Upper lobe of left lung (tissue), 6 donors: ENCODE data around the gene CTDP1. TPM values are rescaled to one million over a fixed set of nuclear protein-coding genes. Genes with fewer than 3 reads are reported as not detected.

Experiments
- ATAC-seq, 2 donors: fragments of 200-7000 bp; cut with Tn5 transposase; one replicate each; pipeline ENCODE4 v1.9.1; 2022; ENCODE audit warnings: mild to moderate bottlenecking in 2 of 2, moderate library complexity in 2 of 2; ENCODE audit not compliant: low FRiP score in 2 of 2
- DNase-seq, 2 donors: peaks; one replicate each; pipeline ENCODE4 v3.0.0-alpha.2; 2019 to 2020
- H3K27ac ChIP-seq, 4 donors: fragments of 200-600 bp; sonication (generic); one replicate each; pipeline ENCODE4 v1.5.1; 2016 to 2019
- H3K27me3 ChIP-seq, 4 donors: fragments of 200-600 bp; sonication (generic); one replicate each; pipeline ENCODE4 v1.5.1; 2017 to 2019
- H3K36me3 ChIP-seq, 4 donors: fragments of 200-600 bp; sonication (generic); one replicate each; pipeline ENCODE4 v1.5.1; 2016 to 2019
- H3K4me1 ChIP-seq, 4 donors: fragments of 200-600 bp; sonication (generic); one replicate each; pipeline ENCODE4 v1.5.1; 2018 to 2019
- H3K4me3 ChIP-seq, 4 donors: fragments of 200-600 bp; sonication (generic); one replicate each; pipeline ENCODE4 v1.5.1; 2017 to 2019; ENCODE audit warnings: mild to moderate bottlenecking in 2 of 4, moderate library complexity in 1 of 4
- H3K9me3 ChIP-seq, 4 donors: fragments of 200-600 bp; sonication (generic); one replicate each; pipeline ENCODE4 v1.5.1; 2018 to 2019
- EP300 ChIP-seq, 4 donors: sonication (generic); formaldehyde crosslinking; IDR thresholded peaks; one replicate each; pipeline ENCODE4 v1.5.1; 2017; ENCODE audit warnings: antibody characterized with exemption in 4 of 4, control low read depth in 2 of 4
- POLR2A ChIP-seq, 4 donors: fragments of 450-650 bp; IDR thresholded peaks; one replicate each; pipeline ENCODE4 v1.5.1; 2016 to 2017; ENCODE audit warnings: antibody characterized with exemption in 4 of 4, mild to moderate bottlenecking in 2 of 4
- POLR2AphosphoS5 ChIP-seq, 2 donors: sonication (generic); formaldehyde crosslinking; IDR thresholded peaks; one replicate each; pipeline ENCODE4 v1.5.1; 2017; ENCODE audit warnings: antibody characterized with exemption in 2 of 2
- WGBS, 2 donors: methylation state at CpG; one replicate each; pipeline ENCODE4 v1.1.5; 2017 to 2018; 5-methylcytosine and 5-hydroxymethylcytosine counted together
- total RNA-seq, 6 donors: library from RNA; depleted of rRNA in 4 of 6; stranded (reverse); fragments of >200 nt in 4 of 6; gene quantifications; one replicate each; pipeline versions ENCODE4 v1.1.0 to v1.2.1, GENCODE V29; 2016 to 2021
- TF ChIP-seq, protein P1 (sequence below), 6 experiments: fragments of 450-650 bp in 4 of 6; fragments of 200-600 bp in 2 of 6; sonication (generic) in 2 of 6; IDR thresholded peaks; one replicate each; pipeline ENCODE4 v1.5.1; 2016 to 2019; ENCODE audit warnings: antibody characterized with exemption in 6 of 6
- donor health status: DM: no; HTN: no; CAD: no; lungs with moderate emphysema.
- donor health status: DM: no; HTN: yes; CAD: no; lungs with severe emphysema.

Gene CTDP1
- total RNA-seq, 6 donors from 2014 or later, result 21.3 to 44.7 (median 29.7) TPM

DNA sequence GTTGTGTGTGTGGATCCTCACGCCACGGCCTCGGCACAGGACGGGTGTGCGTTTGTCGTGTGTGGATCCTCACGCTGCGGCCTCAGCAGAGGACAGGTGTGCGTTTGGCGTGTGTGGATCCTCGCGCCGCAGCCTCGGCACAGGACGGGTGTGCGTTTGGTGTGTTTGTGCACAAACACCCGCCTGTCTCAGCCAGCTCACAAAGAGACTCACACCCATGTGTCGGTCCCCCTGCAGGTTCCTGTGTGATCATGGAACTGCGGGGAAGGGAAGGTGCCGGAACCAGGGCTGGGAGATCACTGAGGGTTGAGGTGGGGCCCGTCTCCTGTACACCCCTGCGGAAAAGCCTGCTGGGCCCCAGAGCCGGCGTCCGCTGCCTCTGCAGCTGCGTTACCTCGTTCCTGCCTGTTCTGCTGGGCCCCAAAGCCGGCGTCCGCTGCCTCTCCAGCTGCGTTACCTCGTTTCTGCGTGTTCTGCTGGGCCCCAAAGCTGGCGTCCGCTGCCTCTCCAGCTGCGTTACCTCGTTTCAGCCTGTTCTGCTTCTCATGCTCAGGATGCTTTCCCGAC lies 53.6 kb downstream of the CTDP1 start:
- H3K27me3 ChIP-seq, result no peaks in the 10 kb centered on the region
- DNase-seq, result peak in 1 of 2 donors; percentile 75
- ATAC-seq, result no peak
- no peak overlapping the region for H3K27ac ChIP-seq
- peaks cover 44 to 95% (median 81%) of the 10 kb centered on the region in 4 donors for H3K36me3 ChIP-seq
- peaks cover 0 to 50% (median 34%) of the 10 kb centered on the region in 4 donors for H3K9me3 ChIP-seq
- H3K4me3 ChIP-seq, result no peak overlapping the region
- 93 to 94% methylated on average over 21 to 38 of the region's 38 CpGs for WGBS, 2 donors
- TF ChIP-seq POLR2AphosphoS5 (IDR thresholded peaks at IDR 0.05) (no peak), EP300 (IDR thresholded peaks at IDR 0.05) (no peak), POLR2A (IDR thresholded peaks at IDR 0.05) (no peak)
- TF ChIP-seq, protein P1, sequence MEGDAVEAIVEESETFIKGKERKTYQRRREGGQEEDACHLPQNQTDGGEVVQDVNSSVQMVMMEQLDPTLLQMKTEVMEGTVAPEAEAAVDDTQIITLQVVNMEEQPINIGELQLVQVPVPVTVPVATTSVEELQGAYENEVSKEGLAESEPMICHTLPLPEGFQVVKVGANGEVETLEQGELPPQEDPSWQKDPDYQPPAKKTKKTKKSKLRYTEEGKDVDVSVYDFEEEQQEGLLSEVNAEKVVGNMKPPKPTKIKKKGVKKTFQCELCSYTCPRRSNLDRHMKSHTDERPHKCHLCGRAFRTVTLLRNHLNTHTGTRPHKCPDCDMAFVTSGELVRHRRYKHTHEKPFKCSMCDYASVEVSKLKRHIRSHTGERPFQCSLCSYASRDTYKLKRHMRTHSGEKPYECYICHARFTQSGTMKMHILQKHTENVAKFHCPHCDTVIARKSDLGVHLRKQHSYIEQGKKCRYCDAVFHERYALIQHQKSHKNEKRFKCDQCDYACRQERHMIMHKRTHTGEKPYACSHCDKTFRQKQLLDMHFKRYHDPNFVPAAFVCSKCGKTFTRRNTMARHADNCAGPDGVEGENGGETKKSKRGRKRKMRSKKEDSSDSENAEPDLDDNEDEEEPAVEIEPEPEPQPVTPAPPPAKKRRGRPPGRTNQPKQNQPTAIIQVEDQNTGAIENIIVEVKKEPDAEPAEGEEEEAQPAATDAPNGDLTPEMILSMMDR (IDR thresholded peaks at IDR 0.05), result no peak
- H3K4me1 ChIP-seq, result no peaks in the 10 kb centered on the region

DNA sequence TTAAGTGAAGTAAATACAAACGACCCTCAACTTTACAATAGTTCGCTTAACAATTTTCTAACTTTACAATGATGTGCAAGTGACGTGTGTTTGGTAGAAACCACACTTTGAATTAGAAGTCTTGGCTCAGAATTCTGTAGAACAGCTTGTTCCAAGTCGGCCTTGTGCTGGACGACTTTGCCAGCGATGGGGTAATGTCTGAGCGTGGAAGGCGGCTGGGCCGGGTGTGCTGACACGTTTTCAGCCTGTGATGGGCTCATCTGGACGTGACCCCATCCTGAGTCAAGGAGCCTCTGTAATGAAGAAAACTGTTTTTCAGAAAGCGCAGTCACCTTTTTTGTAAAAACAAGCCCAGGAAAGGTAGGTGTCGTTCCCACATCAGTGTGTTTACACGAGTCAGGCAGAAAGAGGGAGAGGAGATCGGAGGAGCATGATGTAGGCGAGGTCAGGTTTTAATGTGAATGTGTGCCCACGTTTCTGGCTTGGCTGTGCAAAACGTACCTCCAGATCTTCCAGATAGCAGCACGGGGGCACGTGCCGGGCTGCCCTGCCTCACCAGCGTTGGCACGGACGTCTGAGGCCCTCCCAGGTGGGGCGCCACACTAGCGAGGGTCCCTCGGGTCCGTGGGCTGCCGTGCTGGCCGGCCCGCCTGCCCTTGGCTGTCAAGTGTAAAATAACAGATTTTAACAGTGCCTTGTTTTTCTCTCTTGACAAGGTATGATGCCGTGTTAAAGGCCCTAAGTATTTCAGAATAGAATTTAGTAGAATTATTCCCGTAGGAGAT lies 54.6 kb downstream of the CTDP1 start:
- H3K9me3 ChIP-seq, result peaks cover 0 to 47% (median 32%) of the 10 kb centered on the region in 4 donors
- 76 to 84% methylated on average over 24 to 33 of the region's 33 CpGs for WGBS, 2 donors

DNA sequence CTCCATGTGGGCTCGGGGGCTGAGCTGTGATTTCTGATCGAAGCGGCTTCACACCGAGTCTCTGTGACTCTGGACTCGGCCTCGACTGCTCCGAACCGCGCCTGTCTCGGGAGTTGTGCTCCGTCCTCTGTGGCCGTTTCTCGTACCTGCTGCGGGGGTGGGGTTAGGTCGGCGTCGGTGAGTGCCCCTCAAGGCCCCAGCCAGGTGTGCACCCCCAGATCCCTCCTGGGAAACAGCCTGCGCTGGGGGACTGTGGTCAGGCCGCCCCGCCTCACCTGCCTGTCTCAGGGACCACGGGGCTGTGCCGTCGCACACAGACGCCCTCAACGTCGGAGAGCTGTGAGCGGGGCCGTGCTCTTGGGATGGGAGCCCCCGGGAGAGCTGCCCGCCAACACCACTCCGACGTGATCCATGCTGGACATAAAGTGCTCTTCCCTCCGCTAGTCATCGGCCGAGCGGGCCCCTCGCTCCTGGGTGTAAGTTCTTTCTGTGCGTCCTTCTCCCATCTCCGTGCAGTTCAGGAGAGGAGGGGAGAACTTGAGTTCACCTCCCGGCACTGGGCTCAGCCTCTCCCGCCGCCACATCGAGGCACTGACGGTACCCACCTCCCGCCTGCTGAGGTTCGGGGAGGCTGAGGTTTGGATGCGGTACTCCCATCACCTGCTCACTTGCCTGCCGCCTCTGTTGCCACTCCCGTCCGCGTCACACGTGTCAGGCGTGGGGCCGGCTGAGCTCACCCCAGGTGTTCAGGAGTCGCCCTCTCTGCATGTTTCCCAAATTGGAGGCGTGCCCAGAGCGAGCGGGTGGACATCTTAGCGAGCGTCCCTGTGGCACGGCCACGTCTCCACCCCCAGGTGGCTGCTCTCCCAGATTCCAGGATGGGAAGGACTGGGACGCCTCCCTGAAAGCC lies 55.7 kb downstream of the CTDP1 start:
- no peaks in the 10 kb centered on the region for H3K4me1 ChIP-seq
- H3K36me3 ChIP-seq, result peaks cover 35 to 88% (median 73%) of the 10 kb centered on the region in 4 donors
- TF ChIP-seq EP300 (IDR thresholded peaks at IDR 0.05), result no peak
- TF ChIP-seq, protein P1 (IDR thresholded peaks at IDR 0.05), result no peak
- TF ChIP-seq POLR2A (IDR thresholded peaks at IDR 0.05), result no peak
- TF ChIP-seq POLR2AphosphoS5 (IDR thresholded peaks at IDR 0.05), result no peak
- no peak overlapping the region for H3K4me3 ChIP-seq
- ATAC-seq, result no peak
- 96 to 98% methylated on average over 37 to 60 of the region's 63 CpGs for WGBS, 2 donors
- no peak overlapping the region for H3K27ac ChIP-seq
- peaks cover 0 to 46% (median 31%) of the 10 kb centered on the region in 4 donors for H3K9me3 ChIP-seq
- H3K27me3 ChIP-seq, result no peaks in the 10 kb centered on the region
- DNase-seq, result peak in 1 of 2 donors; percentile 77

More for the DNA sequence above, 54.6 kb downstream of the CTDP1 start:
- Histone ChIP-seq H3K4me3 (no peak overlapping the region), H3K27me3 (no peaks in the 10 kb centered on the region), H3K4me1 (no peaks in the 10 kb centered on the region), H3K27ac (no peak overlapping the region), H3K36me3 (peaks cover 40 to 95% (median 81%) of the 10 kb centered on the region in 4 donors)
- no peak for TF ChIP-seq POLR2A (IDR thresholded peaks at IDR 0.05)
- TF ChIP-seq POLR2AphosphoS5 (IDR thresholded peaks at IDR 0.05), result peak; percentile 34 to 56
- ATAC-seq (peak in 1 of 2 donors; percentile 73), DNase-seq (peak in 1 of 2 donors; percentile 75)

DNA sequence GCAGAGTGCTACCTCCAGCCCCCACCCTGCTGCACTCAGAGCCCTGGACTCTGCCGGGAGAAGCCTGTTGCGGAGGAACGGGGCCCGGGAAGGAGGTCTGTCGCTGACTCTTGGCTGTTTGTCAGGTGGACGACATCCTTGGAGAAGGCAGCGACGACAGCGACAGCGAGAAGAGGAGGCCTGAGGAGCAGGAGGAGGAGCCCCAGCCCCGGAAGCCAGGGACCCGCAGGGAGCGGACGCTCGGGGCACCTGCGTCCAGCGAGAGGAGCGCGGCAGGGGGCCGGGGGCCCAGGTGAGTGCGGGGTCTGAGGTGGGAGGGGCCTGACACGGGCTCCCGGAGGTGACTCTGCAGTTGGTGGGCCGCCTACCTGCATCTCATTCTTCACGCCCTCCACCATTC lies 56.6 kb downstream of the CTDP1 start:
- peak in 1 of 2 donors; percentile 78 for DNase-seq
- WGBS, 2 donors, result 94 to 98% methylated on average over 23 to 25 of the region's 25 CpGs
- Histone ChIP-seq H3K9me3 (peaks cover 0 to 37% (median 24%) of the 10 kb centered on the region in 4 donors), H3K36me3 (peaks cover 29 to 87% (median 72%) of the 10 kb centered on the region in 4 donors), H3K27me3 (no peaks in the 10 kb centered on the region), H3K4me3 (no peak overlapping the region), H3K27ac (no peak overlapping the region), H3K4me1 (no peaks in the 10 kb centered on the region)
- TF ChIP-seq, protein P1 (IDR thresholded peaks at IDR 0.05), result no peak
- TF ChIP-seq POLR2AphosphoS5 (IDR thresholded peaks at IDR 0.05) (no peak), POLR2A (IDR thresholded peaks at IDR 0.05) (no peak), EP300 (IDR thresholded peaks at IDR 0.05) (no peak)
- no peak for ATAC-seq
